GM19239 (cell line): ENCODE data around the gene DSEL.

Source experiments
- DNase-seq: peaks from one replicate; pipeline ENCODE4 v3.0.0; 2011; ENCODE audit warnings: low spot score; ENCODE audit not compliant: insufficient read length
- FAIRE-seq: peaks from 2 replicates; lab custom pipeline; 2011; peaks lifted over from hg19 to GRCh38; lab: Jason Lieb, UNC

The DSEL gene

DNA sequence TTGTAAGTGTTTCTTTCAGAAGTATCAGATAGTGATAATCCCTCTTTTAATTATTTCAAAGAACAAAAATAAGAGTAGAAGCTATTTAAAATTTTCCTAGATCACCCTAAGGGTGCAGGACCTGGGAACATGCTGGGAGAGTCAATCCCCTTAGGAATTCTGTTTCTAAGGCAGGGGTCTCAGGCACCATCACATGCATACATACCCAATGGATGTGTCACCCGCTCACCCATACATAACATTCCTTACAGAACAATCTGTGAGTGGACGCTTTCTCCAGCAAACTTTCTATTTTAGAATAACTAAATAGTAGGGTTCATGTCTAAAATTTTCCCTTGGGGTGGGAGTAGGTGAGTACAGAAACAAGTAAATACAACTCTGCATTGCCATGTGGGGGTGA, 8.4 kb downstream of the DSEL start:
- FAIRE-seq, result no peak
- no peak for DNase-seq

GRCh38 chr18:67504739-67505138, 11.8 kb downstream of the DSEL start:
- FAIRE-seq (no peak), DNase-seq (no peak)

GRCh38 chr18:67500522-67501205, 15.9 kb downstream of the DSEL start:
- no peak for DNase-seq
- FAIRE-seq, result no peak

DNA sequence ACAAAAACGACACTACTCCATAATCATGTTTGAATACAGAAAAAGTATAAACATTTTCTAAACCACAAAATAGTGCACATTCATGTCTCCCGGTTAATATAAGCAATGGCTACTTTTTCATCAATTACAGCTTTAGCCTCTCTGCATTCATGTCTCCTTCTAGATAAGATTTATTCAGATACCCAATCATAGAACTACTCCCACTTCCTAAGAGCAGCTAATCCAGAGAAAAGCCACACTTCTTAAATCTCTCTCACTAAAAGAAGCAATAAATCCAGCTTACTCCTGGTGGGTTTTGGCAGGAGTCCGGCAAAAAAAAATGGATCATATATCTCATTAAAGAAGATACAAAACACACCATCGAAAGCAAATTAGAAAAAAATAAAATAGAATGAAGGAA, 20.1 kb downstream of the DSEL start:
- FAIRE-seq (no peak), DNase-seq (no peak)

DNA sequence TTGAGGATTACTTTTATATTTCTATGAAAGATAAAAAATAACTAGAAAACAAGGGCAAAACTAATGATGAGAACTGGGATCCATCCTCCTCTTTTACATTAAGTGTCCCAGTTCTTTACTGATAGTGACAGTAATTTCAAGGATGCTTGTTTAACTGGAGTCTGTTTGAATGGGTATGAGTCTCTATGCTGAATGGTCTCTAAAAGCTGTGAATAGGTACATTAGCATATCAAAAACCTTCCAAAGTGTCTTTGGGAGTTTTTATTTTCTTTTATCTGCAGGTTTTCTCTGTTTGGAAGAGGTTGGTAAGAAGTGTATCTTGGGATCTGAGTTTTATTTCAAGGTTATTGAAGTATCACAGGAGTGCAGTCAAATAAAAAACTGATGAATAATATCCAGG, 30.0 kb downstream of the DSEL start:
- FAIRE-seq (no peak), DNase-seq (no peak)

GRCh38 chr18:67485655-67486054, 30.9 kb downstream of the DSEL start:
- DNase-seq (no peak), FAIRE-seq (no peak)

- FAIRE-seq (no peak), DNase-seq (no peak)
These were observed 32.1 kb downstream of the DSEL start for GRCh38 chr18:67484458-67484857.

GRCh38 chr18:67483952-67484351, 32.6 kb downstream of the DSEL start:
- DNase-seq, result no peak
- FAIRE-seq, result no peak

- no peak for FAIRE-seq
- no peak for DNase-seq
These were observed 33.3 kb downstream of the DSEL start for GRCh38 chr18:67483237-67483636.

- DNase-seq (no peak), FAIRE-seq (no peak)
These were observed 38.3 kb downstream of the DSEL start for GRCh38 chr18:67478249-67478648.

DNA sequence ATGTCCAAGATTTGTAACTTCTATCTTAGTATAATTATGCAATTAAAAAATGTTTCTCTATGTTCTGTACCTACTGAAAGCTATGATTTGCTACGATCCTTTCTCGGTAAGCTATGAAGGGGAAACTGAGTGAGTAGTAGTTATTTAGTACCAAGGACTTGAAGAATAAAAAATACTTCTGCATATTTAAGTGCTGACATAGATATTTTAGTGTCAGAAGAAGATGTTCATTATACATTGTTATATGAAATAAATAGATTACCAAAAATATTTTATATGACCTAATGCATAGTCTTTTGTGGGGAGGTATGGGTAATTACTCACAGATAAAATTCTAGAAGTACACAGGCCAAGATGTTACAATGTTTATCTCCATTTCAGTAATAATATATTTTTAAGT, 39.0 kb downstream of the DSEL start:
- no peak for DNase-seq
- FAIRE-seq, result no peak

GRCh38 chr18:67476585-67476984, 39.9 kb downstream of the DSEL start:
- FAIRE-seq, result no peak

GRCh38 chr18:67475673-67476072, 40.8 kb downstream of the DSEL start:
- DNase-seq, result no peak
- FAIRE-seq, result no peak

More at GRCh38 chr18:67476585-67476984, 39.9 kb downstream of the DSEL start:
- DNase-seq, result no peak

DNA sequence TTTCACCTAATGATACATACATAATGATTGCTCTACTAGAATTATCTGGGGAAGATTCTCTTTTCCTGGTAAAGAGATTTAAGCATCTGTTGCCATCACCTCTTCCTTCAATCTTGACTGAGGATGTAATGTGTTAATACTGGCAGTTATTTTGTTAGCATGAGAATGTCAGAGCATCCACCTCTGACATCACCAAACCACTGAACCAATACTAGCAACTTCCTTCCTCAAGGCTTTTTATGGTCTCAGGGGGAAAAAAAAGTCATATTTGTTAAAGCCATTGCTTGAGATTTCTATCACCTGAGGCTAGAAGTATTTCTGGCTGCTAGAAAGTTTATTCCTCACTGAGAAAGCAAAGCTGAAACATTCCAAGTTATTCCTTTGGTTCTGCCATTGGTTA, 48.5 kb downstream of the DSEL start:
- FAIRE-seq, result peak; percentile 71
- DNase-seq, result no peak

DNA sequence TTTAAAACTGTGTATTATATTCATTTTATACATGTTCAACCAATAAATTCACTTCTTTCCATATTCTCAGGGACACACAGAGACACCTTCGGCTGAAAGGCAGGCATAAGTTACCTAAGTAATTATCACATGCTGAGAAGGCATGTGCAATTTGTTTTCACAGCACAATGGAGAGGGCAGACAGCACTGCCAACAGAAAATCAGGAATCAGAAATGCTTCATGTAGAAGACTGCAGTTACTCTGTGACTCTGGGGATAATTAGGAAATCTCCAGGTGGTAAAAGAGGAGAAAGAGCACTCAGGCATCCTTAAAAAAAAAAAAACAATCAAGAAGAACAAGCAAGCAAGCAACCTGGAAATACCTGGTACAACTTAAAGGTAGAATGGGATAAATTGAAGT, 49.3 kb downstream of the DSEL start:
- DNase-seq (no peak), FAIRE-seq (no peak)

DNA sequence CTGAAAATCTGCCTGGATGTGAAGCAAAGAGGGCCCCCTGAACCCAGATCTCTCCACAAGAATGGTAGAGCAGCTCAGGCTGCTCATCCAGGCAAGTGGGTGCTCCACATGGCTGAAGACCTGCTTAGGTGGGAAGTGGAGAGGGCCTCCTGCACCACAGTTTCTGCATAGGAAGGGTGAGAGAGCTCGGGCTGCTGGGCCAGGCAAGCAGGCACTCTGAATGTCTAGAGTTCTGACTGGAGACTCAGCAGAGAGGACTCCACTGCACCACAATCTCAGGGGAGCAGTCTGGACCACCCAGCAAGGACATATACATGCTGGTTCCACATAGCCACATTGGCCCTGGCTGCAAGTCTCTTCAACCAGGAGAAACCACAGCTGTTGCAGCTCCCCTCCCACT, 52.0 kb downstream of the DSEL start:
- DNase-seq (no peak), FAIRE-seq (no peak)

DNA sequence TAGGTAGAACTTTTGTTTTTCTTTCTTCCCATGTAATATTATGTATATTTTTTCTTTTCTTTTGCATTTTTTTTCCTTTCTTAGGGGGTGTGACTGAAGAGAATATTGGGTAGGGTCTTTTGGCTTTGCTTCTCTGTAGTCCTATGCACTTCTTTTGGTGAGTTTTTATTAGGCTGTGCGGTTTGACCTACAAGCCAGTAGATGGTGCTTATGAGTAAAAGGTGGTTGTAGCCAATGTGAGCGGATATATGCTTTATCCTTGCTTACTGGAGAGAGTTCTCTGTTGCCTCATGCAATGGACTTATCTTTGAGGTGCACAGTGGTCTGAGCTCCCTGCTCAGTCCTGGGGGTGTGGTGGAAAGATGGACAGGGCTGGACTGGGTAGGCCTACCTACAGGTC, 52.7 kb downstream of the DSEL start:
- DNase-seq (no peak), FAIRE-seq (no peak)

GRCh38 chr18:67456711-67457110, 59.8 kb downstream of the DSEL start:
- FAIRE-seq, result no peak
- no peak for DNase-seq
